Heart left ventricle (tissue), 16 donors: ENCODE results near the gene BLVRB. TPM values are rescaled to one million over a fixed set of nuclear protein-coding genes. Genes with fewer than 3 reads are reported as not detected.
"Not testable (repeated sequence)": the region's sequence is repeated elsewhere in the genome, so short reads cannot be mapped to it uniquely, and the experiment has no call there.

Source experiments
- ATAC-seq, 4 donors: fragments of 200-7000 bp; cut with Tn5 transposase; one replicate each; pipeline ENCODE4 v1.9.1; 2020 to 2022; ENCODE audit warnings: moderate library complexity in 4 of 4, mild to moderate bottlenecking in 3 of 4, moderate number of reproducible peaks in 1 of 4
- DNase-seq, 5 donors: peaks; one replicate each; pipeline ENCODE4 v3.0.0-alpha.2; 2020
- H3K27ac ChIP-seq, 12 donors: fragments of 200-600 bp; sonication (generic) in 4 of 12; one replicate each; pipeline versions ENCODE4 v1.5.0 to v1.8.0; 2016 to 2022; ENCODE audit warnings: mild to moderate bottlenecking in 2 of 12
- H3K27me3 ChIP-seq, 9 donors: fragments of 200-600 bp; sonication (generic) in 2 of 9; one replicate each; pipeline versions ENCODE4 v1.5.1 to v1.8.0; 2016 to 2022; ENCODE audit warnings: mild to moderate bottlenecking in 3 of 9
- H3K36me3 ChIP-seq, 9 donors: fragments of 200-600 bp; sonication (generic) in 2 of 9; one replicate each; pipeline versions ENCODE4 v1.5.0 to v1.8.0; 2018 to 2022; ENCODE audit warnings: mild to moderate bottlenecking in 2 of 9
- H3K4me1 ChIP-seq, 12 donors: fragments of 200-600 bp; sonication (generic) in 4 of 12; one replicate each; pipeline versions ENCODE4 v1.5.0 to v1.8.0; 2016 to 2022; ENCODE audit warnings: mild to moderate bottlenecking in 3 of 12
- H3K4me3 ChIP-seq, 12 donors: fragments of 200-600 bp; sonication (generic) in 4 of 12; one replicate each; pipeline versions ENCODE4 v1.5.0 to v1.8.0; 2017 to 2022; ENCODE audit warnings: mild to moderate bottlenecking in 9 of 12, moderate library complexity in 4 of 12
- H3K9me3 ChIP-seq, 12 donors: fragments of 200-600 bp; sonication (generic) in 4 of 12; one replicate each; pipeline versions ENCODE4 v1.5.0 to v1.8.0; 2016 to 2022; ENCODE audit warnings: mild to moderate bottlenecking in 1 of 12
- POLR2A ChIP-seq, 2 donors: fragments of 450-650 bp; IDR thresholded peaks; one replicate each; pipeline ENCODE4 v1.6.1; 2017; ENCODE audit warnings: antibody characterized with exemption in 2 of 2, mild to moderate bottlenecking in 2 of 2, moderate library complexity in 2 of 2
- WGBS, 4 donors: extraction: QIAGEN DNeasy Blood & Tissue Kit in 2 of 4; methylation state at CpG; one replicate each; pipeline versions ENCODE4 v1.1.5 to v1.1.7; 2013 to 2018; 5-methylcytosine and 5-hydroxymethylcytosine counted together
- intact Hi-C, 10 donors: fragments of 100-400 bp; cut with DNase I; formaldehyde crosslinking; loops; one replicate each; pipeline versions ENCODE4 v1.11.1 to v1.14.2; 2022
- polyA plus RNA-seq, 2 donors: library from polyadenylated mRNA; stranded (reverse); fragments of 200-250 nt; gene quantifications; one replicate each; pipeline ENCODE4 v1.2.3, GENCODE V29; 2013
- total RNA-seq, 9 donors: library from RNA; depleted of rRNA in 2 of 9; stranded (reverse); fragments of >200 nt in 2 of 9; fragmentation: NEBNext Ultra II Directional in 3 of 9; extraction: Animal tissue kit (Norgen Biotek cat#: 25700) in 3 of 9; gene quantifications; one replicate each; pipeline versions ENCODE4 v1.1.0 to v1.2.4, GENCODE V29; 2016 to 2023
- TF ChIP-seq, protein P1 (sequence below), 12 donors: fragments of 200-600 bp; sonication (generic) in 4 of 12; IDR thresholded peaks; one replicate each; pipeline versions ENCODE4 v1.5.0 to v1.8.0; 2018 to 2022; ENCODE audit warnings: antibody characterized with exemption in 12 of 12, mild to moderate bottlenecking in 5 of 12
- donor health status: ischemic (EF 13 %, LVEDD 7.1; RV severe dilation, severe dysfunction).
- donor health status: healthy with polysubstance abuse.
- donor health status: DM: no; HTN: yes; CAD: no.
- donor health status: DM: no; HTN: no; CAD: no.
- donor health status: ischemic (EF 25% LVEDD 6.9; RV normal size, moderate dysfunction).
- donor health status: ischemic (EF 25% LVEDD 5.7; RV mildly dilated, moderate dysfunction).
- donor health status: healthy.
- donor health status: DM: yes; HTN: yes; CAD: no.
- donor health status: ischemic (EF 35%, LVEDD 5.7; RV mildly dilated, moderate dysfunction).
- donor health status: nonischemic (EF 11% LVEDD 7.7; RV severe dilation, severe dysfunction).
- donor health status: DM: yes; HTN: yes; CAD: no.
- donor health status: PGD.
- donor health status: ischemic (EF 29% LVEDD 5.4; RV normal size, mild dysfunction).
- donor health status: nonischemic (EF 23%, LVEDD 6.1; RV moderate dilation, normal function).

Gene BLVRB
- total and polyA plus RNA-seq, 11 donors: 76.3 to 330 (median 111) TPM

DNA sequence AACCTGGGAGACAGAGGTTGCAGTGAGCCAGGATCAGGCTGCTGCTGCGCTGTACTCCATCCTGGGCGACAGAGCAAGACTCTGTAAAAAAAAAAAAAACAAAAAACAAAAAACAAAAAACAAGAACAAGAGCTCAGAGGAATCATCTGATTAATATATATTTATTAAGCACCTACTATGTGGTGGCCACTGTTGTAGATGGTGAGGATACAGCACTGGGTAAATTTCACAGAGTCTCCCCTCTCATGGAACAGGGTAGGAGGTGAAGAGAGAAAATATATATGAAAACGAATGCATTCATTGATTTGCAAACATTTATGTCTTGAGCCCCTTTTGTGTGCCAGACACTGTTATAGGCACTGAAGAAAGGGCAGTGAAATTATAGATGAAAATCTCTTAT is 33.8 kb downstream of the BLVRB start:
- Histone ChIP-seq H3K27me3 (no peaks in the 10 kb centered on the region), H3K9me3 (no peaks in the 10 kb centered on the region), H3K4me3 (no peak overlapping the region), H3K27ac (peak overlapping the region in 8 of 12 donors; percentile 28 to 99 (median 96)), H3K36me3 (no peaks in the 10 kb centered on the region), H3K4me1 (peaks cover 0 to 35% (median 20%) of the 10 kb centered on the region in 12 donors)
- 85 to 93% (median 93%) methylated on average over 3 of the region's 3 CpGs for WGBS, 4 donors
- DNase-seq (no peak), ATAC-seq (no peak)
- intact Hi-C loops: no loop called here
- TF ChIP-seq, protein P1, sequence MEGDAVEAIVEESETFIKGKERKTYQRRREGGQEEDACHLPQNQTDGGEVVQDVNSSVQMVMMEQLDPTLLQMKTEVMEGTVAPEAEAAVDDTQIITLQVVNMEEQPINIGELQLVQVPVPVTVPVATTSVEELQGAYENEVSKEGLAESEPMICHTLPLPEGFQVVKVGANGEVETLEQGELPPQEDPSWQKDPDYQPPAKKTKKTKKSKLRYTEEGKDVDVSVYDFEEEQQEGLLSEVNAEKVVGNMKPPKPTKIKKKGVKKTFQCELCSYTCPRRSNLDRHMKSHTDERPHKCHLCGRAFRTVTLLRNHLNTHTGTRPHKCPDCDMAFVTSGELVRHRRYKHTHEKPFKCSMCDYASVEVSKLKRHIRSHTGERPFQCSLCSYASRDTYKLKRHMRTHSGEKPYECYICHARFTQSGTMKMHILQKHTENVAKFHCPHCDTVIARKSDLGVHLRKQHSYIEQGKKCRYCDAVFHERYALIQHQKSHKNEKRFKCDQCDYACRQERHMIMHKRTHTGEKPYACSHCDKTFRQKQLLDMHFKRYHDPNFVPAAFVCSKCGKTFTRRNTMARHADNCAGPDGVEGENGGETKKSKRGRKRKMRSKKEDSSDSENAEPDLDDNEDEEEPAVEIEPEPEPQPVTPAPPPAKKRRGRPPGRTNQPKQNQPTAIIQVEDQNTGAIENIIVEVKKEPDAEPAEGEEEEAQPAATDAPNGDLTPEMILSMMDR (IDR thresholded peaks at IDR 0.05): no peak
- TF ChIP-seq POLR2A (IDR thresholded peaks at IDR 0.05): no peak

DNA sequence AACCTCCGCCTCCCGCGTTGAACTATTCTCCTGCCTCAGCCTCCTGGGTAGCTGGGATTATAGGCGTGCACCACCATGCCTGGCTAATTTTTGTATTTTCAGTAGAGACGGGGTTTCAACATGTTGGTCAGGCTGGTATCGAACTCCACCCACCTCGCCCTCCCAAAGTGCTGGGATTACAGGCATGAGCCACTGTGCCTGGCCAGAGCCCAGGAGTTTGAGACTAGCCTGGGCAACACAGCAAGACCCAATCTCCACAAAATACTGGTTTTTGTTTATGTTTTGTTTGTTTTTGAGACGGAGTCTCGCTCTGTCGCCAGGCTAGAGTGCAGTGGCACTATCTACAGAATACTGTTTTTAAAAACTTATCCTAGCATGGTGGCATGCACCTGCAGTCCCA is 35.3 kb downstream of the BLVRB start:
- H3K27me3 ChIP-seq, ATAC-seq, H3K9me3 ChIP-seq, H3K4me3 ChIP-seq, DNase-seq, H3K27ac ChIP-seq, intact Hi-C loops, H3K36me3 ChIP-seq: not testable (repeated sequence)
- H3K4me1 ChIP-seq: peaks cover 0 to 39% (median 20%) of the 10 kb centered on the region in 12 donors
- WGBS, 4 donors: 96 to 98% (median 97%) methylated on average over 10 of the region's 10 CpGs

DNA sequence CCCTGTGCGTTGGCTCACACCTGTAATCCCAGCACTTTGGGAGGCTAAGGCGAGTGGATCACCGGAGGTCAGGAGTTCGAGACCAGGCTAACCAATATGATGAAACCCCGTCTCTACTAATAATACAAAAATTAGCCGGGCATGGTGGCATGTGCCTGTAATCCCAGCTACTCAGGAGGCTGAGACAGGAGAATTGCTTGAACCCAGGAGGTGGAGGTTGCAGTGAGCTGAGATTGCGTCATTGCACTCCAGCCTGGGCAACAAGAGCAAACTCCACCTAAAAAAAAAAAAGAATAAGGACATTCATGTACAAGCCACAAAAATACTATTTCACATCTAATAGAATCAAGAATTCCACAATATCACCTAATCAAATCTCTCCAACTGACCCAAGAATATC is 37.3 kb downstream of the BLVRB start:
- H3K4me1 ChIP-seq: peaks cover 0 to 38% (median 27%) of the 10 kb centered on the region in 12 donors
- not testable (repeated sequence) for ATAC-seq, H3K36me3 ChIP-seq, H3K4me3 ChIP-seq, H3K27me3 ChIP-seq, H3K27ac ChIP-seq, H3K9me3 ChIP-seq, DNase-seq
- 93 to 97% (median 96%) methylated on average over 7 of the region's 7 CpGs for WGBS, 4 donors
- intact Hi-C loops: loop anchor here in 2 of 10 donors (10.0 kb wide), 2 partner anchors 83 to 377 kb away; partner anchors contain the start of genes C19orf47 (in 1 of the 2) and PLD3 (in 1 of the 2)

DNA sequence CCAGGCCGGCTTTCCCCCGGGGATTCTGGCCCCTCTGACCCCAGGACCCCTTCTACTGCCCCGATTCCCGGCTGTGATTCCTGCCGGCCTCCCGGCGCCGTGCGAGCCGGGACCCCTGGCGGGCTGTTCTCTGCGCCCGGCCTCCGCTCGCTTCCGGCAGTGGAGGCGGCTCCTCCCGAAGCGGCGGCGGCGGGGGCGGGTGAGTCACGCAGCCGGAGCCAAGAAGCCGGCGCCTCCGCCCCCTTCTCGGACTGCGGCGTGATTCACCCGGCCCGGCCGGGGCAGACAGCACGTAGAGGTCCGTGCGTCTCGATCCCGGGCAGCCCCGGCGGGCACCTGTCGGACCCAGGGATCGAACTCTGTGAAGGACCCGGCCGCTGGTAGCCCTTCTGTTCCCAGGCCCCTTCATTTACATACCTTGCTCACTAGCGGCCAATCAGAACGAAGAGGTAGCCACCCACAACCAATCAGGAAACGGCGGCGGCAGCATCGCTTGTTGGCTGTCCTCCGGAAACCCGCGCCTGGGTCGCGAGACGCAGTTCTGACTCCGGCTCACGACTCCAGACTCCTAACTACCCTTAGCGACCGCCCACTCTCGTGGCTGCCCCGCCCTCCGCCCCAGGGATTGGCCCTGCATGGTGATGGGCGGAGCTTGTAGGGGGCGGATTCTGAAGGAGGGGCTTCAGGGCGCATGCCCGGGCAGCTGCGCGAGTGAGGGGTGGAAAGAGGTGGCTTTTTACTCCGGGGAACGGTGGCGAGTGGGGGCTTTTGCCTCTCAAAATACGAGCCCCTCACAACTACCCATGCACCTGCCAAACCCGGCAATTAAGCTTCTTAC is 39.9 kb downstream of the BLVRB start, which contains the start of gene SERTAD1:
Gene SERTAD1, minus strand, starts transcription at position 543 of the 838 bp plus-strand sequence. CDS start 2,446 bp downstream, outside the sequence.
- intact Hi-C loops: loop anchor here in 4 of 10 donors (1.0 to 10.0 kb wide), 6 partner anchors 17 to 379 kb away; partner anchors contain the start of genes BLVRB (in 2 of the 4), C19orf47 (in 1 of the 4), PLD3 (in 1 of the 4) and SERTAD3 (in 1 of the 4)
- peak; percentile 89 to 100 for TF ChIP-seq POLR2A (IDR thresholded peaks at IDR 0.05)
- TF ChIP-seq, protein P1 (IDR thresholded peaks at IDR 0.05): peak in 11 of 12 donors; percentile 69 to 95 (median 81)
- DNase-seq (peak; percentile 100), ATAC-seq (peak; percentile 91 to 97 (median 94))
- H3K4me1 ChIP-seq: peaks cover 0 to 44% (median 32%) of the 10 kb centered on the region in 12 donors
- H3K9me3 ChIP-seq: no peaks in the 10 kb centered on the region
- H3K36me3 ChIP-seq: peaks cover 3 to 24% (median 16%) of the 10 kb centered on the region in 9 donors
- 0 to 1% (median 0%) methylated on average over 22 to 75 of the region's 75 CpGs for WGBS, 4 donors
- H3K27ac ChIP-seq: peak within 1 kb of the TSS; percentile 92 to 100 (median 99)
- H3K27me3 ChIP-seq: no peaks in the 10 kb centered on the region
- H3K4me3 ChIP-seq: peak within 1 kb of the TSS; percentile 58 to 98 (median 91)
